PFSK-1 (cell line): ENCODE results near the gene SPTB.
A peak's percentile ranks its signal among the peaks of the same experiment; 100 is the strongest.

ENCODE experiments used
- FOXP2 ChIP-seq: optimal IDR thresholded peaks from 2 replicates; pipeline ENCODE3; 2011; ENCODE audit warnings: borderline replicate concordance, control low read depth, inconsistent platforms; ENCODE audit not compliant: insufficient read depth; ENCODE audit errors: extremely low read length, extremely low read depth
- POLR2AphosphoS5 ChIP-seq: IDR thresholded peaks from 2 replicates; pipeline ENCODE4 v1.6.1; 2012; ENCODE audit warnings: low read depth, mild to moderate bottlenecking, control low read depth, low read length, moderate library complexity
- REST ChIP-seq, 2 experiments: IDR thresholded peaks; 2 replicates each; pipeline versions ENCODE4 v1.6.1 to v1.8.0; 2011 to 2012; ENCODE audit warnings: low read depth in 2 of 2, low read length in 2 of 2, control low read depth in 1 of 2, inconsistent platforms in 1 of 2, mild to moderate bottlenecking in 1 of 2, moderate library complexity in 1 of 2; ENCODE audit not compliant: insufficient read depth in 1 of 2
- SIN3A ChIP-seq: IDR thresholded peaks from 2 replicates; pipeline ENCODE4 v1.6.1; 2012; ENCODE audit warnings: mild to moderate bottlenecking, low read length, moderate library complexity, borderline replicate concordance; ENCODE audit not compliant: insufficient read depth
- TAF1 ChIP-seq: IDR thresholded peaks from 2 replicates; pipeline ENCODE4 v1.6.1; 2012; ENCODE audit warnings: low read length, control low read depth, borderline replicate concordance; ENCODE audit not compliant: insufficient read depth

Gene SPTB

GRCh38 chr14:64915797-64916196 is 36.1 kb upstream of the SPTB start:
- no peak for TF ChIP-seq FOXP2
- no peak for TF ChIP-seq REST (IDR thresholded peaks at IDR 0.05; ENCODE audit: insufficient read depth in 1 of 2, low read depth in 2 of 2, low read length in 2 of 2)
- no peak for TF ChIP-seq TAF1
- TF ChIP-seq SIN3A: no peak
- no peak for TF ChIP-seq POLR2AphosphoS5

- TF ChIP-seq TAF1 (no peak), POLR2AphosphoS5 (no peak), REST (IDR thresholded peaks at IDR 0.05; ENCODE audit: insufficient read depth in 1 of 2, low read depth in 2 of 2, low read length in 2 of 2) (no peak), FOXP2 (no peak), SIN3A (no peak)
These were observed 35.3 kb upstream of the SPTB start for GRCh38 chr14:64915029-64915424.

GRCh38 chr14:64914237-64915028 is 34.7 kb upstream of the SPTB start, which contains the start of gene CHURC1:
TSS of gene CHURC1 (plus strand) at chr14:64914455. CDS start at chr14:64914496, 41 bp downstream.
- TF ChIP-seq FOXP2 (no peak), POLR2AphosphoS5 (peak; percentile 90), REST (IDR thresholded peaks at IDR 0.05; ENCODE audit: insufficient read depth in 1 of 2, low read depth in 2 of 2, low read length in 2 of 2) (no peak), TAF1 (peak; percentile 60; the same call in 1 of the 2 replicates)

- no peak for TF ChIP-seq SIN3A
- TF ChIP-seq POLR2AphosphoS5: no peak
- no peak for TF ChIP-seq FOXP2
These were observed 32.6 kb upstream of the SPTB start for GRCh38 chr14:64912261-64912660.

GRCh38 chr14:64910847-64911495 is 31.3 kb upstream of the SPTB start:
- TF ChIP-seq FOXP2 (no peak), REST (IDR thresholded peaks at IDR 0.05; ENCODE audit: insufficient read depth in 1 of 2, low read depth in 2 of 2, low read length in 2 of 2) (no peak), POLR2AphosphoS5 (no peak), SIN3A (no peak), TAF1 (no peak)
